NT2/D1 (cell line): ENCODE results near the gene C8G.

Experiments used
- SUZ12 ChIP-seq: IDR thresholded peaks from 2 replicates; pipeline ENCODE4 v1.6.1; 2011; ENCODE audit not compliant: insufficient read length, insufficient read depth; ENCODE audit errors: extremely low read depth
- YY1 ChIP-seq: IDR thresholded peaks from 2 replicates; pipeline ENCODE4 v1.6.1; 2011; ENCODE audit not compliant: insufficient read length, insufficient read depth
- ZNF274 ChIP-seq: IDR thresholded peaks from 2 replicates; pipeline ENCODE4 v1.6.1; 2011; ENCODE audit warnings: mild to moderate bottlenecking, low read depth, low read length

DNA sequence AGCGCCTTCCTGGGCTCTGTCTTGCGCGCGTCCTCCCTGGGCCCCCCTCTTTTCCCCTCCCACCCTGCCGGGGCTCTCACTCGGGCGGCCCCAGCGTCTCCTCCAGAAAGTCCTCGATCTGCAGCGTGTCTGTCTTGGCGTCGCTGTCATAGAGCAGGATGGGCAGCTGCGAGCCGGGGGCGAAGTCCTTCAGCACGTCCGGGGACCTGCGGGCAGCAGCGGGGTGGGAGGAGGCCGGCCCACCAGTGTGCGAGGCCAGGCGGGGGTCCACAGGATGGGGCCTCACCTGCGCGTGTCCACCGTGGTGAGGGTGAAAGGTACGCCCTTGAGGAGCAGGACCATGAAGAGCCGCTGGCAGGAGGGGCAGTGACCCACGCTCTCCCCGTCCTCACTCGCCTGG lies 50.3 kb downstream of the C8G start:
- TF ChIP-seq YY1 (no peak), ZNF274 (no peak), SUZ12 (no peak)
